ENCODE results near the gene VGF. TPM values are rescaled to one million over a fixed set of nuclear protein-coding genes. Genes with fewer than 3 reads are reported as not detected.
"Not testable (repeated sequence)": the region's sequence is repeated elsewhere in the genome, so short reads cannot be mapped to it uniquely, and the experiment has no call there.

VGF gene
- total and polyA plus RNA-seq, 4 donors, result not detected

DNA sequence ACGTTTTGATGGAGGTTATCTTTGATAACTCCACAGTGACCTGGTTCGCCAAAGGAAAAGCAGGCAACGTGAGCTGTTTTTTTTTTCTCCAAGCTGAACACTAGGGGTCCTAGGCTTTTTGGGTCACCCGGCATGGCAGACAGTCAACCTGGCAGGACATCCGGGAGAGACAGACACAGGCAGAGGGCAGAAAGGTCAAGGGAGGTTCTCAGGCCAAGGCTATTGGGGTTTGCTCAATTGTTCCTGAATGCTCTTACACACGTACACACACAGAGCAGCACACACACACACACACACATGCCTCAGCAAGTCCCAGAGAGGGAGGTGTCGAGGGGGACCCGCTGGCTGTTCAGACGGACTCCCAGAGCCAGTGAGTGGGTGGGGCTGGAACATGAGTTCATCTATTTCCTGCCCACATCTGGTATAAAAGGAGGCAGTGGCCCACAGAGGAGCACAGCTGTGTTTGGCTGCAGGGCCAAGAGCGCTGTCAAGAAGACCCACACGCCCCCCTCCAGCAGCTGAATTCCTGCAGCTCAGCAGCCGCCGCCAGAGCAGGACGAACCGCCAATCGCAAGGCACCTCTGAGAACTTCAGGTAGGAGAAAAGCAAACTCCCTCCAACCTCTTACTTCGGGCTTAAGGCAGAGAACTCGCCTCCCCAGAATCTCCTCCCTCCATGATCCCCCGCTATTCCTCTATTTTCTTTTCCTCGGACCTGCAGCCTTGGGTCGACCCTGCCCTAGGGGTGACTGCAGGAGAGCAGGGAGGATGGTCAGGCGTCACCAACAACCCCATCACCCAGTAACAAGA is 38.5 kb downstream of the VGF start, which contains the start of gene SERPINE1:
Gene SERPINE1, plus strand, starts transcription at position 454 of the 809 bp plus-strand sequence. CDS start 1,290 bp downstream, outside the sequence.
- intact Hi-C loops (cut with DNase I), result no loop called here
- Histone ChIP-seq H3K4me3 (ENCODE audit: low read length in 2 of 2) (peak within 1 kb of the TSS; percentile 40 to 62), H3K36me3 (ENCODE audit: control insufficient read depth in 1 of 2, insufficient read depth in 2 of 2, low read length in 1 of 2) (peaks cover 0 to 4% of the 10 kb centered on the region in 2 donors), H3K4me1 (ENCODE audit: control insufficient read depth in 1 of 2, insufficient read depth in 2 of 2, low read length in 2 of 2) (no peaks in the 10 kb centered on the region), H3K9me3 (ENCODE audit: control insufficient read depth, low read length) (no peaks in the 10 kb centered on the region), H3K27me3 (ENCODE audit: control insufficient read depth in 1 of 2, insufficient read depth in 2 of 2, low read length in 1 of 2) (no peaks in the 10 kb centered on the region), H3K27ac (ENCODE audit: low read depth in 1 of 2, low read length in 2 of 2) (peak within 1 kb of the TSS; percentile 12 to 85)
- WGBS, 2 donors, result 0 to 1% methylated on average over 22 of the region's 22 CpGs
- ATAC-seq (ENCODE audit: low FRiP score), result peak; percentile 91
- peak; percentile 95 to 96 for DNase-seq

DNA sequence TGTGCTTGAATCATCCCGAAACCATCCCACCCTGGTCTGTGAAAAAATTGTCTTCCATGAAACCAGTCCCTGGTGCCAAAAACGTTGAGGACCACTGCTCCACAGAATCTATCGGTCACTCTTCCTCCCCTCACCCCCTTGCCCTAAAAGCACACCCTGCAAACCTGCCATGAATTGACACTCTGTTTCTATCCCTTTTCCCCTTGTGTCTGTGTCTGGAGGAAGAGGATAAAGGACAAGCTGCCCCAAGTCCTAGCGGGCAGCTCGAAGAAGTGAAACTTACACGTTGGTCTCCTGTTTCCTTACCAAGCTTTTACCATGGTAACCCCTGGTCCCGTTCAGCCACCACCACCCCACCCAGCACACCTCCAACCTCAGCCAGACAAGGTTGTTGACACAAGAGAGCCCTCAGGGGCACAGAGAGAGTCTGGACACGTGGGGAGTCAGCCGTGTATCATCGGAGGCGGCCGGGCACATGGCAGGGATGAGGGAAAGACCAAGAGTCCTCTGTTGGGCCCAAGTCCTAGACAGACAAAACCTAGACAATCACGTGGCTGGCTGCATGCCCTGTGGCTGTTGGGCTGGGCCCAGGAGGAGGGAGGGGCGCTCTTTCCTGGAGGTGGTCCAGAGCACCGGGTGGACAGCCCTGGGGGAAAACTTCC is 39.2 kb downstream of the VGF start:
- ATAC-seq (ENCODE audit: low FRiP score), result peak; percentile 60
- 12 to 13% methylated on average over 15 of the region's 15 CpGs for WGBS, 2 donors
- peaks cover 0 to 3% of the 10 kb centered on the region in 2 donors for H3K36me3 ChIP-seq (ENCODE audit: control insufficient read depth in 1 of 2, insufficient read depth in 2 of 2, low read length in 1 of 2)
- H3K9me3 ChIP-seq (ENCODE audit: control insufficient read depth, low read length), result no peaks in the 10 kb centered on the region
- peaks cover 0 to under 1% of the 10 kb centered on the region in 2 donors for H3K4me1 ChIP-seq (ENCODE audit: control insufficient read depth in 1 of 2, insufficient read depth in 2 of 2, low read length in 2 of 2)
- H3K4me3 ChIP-seq (ENCODE audit: low read length in 2 of 2), result no peak overlapping the region
- intact Hi-C loops (cut with DNase I), result no loop called here
- DNase-seq, result peak; percentile 82 to 91
- H3K27ac ChIP-seq (ENCODE audit: low read depth in 1 of 2, low read length in 2 of 2), result peak overlapping the region; percentile 12 to 74
- no peaks in the 10 kb centered on the region for H3K27me3 ChIP-seq (ENCODE audit: control insufficient read depth in 1 of 2, insufficient read depth in 2 of 2, low read length in 1 of 2)

DNA sequence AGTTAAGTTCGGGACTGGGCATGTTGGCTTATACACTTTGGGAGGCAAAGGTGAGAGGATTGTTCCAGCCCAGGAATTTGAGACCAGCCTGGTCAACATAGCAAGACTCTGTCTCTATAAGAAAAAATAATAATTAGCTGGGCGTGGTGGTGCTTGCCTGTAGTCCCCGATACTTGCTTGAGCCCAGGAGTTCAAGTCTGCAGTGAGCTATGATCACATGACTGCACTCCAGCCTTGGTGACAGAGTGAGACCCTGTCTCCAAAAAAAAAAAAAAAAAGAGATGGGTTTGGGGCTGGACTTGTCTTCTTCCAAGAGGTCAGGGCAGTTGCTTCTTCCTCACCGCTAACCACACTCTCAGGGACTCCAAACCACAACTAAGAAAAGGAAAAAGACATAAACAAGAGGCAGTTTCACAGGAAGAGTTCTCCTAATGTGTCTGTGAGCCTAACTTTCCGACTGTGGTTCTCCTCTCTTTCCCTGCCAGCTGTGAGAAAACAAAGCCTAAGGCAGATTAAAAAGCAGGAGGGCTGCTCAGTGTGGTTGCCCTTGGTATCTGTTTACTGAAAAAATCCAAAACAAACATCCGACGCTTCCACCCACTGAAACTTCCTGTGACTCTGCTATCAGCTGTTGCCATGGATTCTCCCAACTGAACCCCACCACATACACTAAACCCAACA is 40.9 kb downstream of the VGF start:
- no peak overlapping the region for H3K4me3 ChIP-seq (ENCODE audit: low read length in 2 of 2)
- no peaks in the 10 kb centered on the region for H3K27me3 ChIP-seq (ENCODE audit: control insufficient read depth in 1 of 2, insufficient read depth in 2 of 2, low read length in 1 of 2)
- H3K36me3 ChIP-seq (ENCODE audit: control insufficient read depth in 1 of 2, insufficient read depth in 2 of 2, low read length in 1 of 2), result no peaks in the 10 kb centered on the region
- WGBS, 2 donors, result 15 to 18% methylated on average over 7 of the region's 7 CpGs
- no peaks in the 10 kb centered on the region for H3K9me3 ChIP-seq (ENCODE audit: control insufficient read depth, low read length)
- ATAC-seq (ENCODE audit: low FRiP score) (no peak), DNase-seq (no peak)
- H3K27ac ChIP-seq (ENCODE audit: low read depth in 1 of 2, low read length in 2 of 2), result peak overlapping the region; percentile 45 to 87
- intact Hi-C loops (cut with DNase I), result no loop called here
- H3K4me1 ChIP-seq (ENCODE audit: control insufficient read depth in 1 of 2, insufficient read depth in 2 of 2, low read length in 2 of 2), result peaks cover 0 to 5% of the 10 kb centered on the region in 2 donors

DNA sequence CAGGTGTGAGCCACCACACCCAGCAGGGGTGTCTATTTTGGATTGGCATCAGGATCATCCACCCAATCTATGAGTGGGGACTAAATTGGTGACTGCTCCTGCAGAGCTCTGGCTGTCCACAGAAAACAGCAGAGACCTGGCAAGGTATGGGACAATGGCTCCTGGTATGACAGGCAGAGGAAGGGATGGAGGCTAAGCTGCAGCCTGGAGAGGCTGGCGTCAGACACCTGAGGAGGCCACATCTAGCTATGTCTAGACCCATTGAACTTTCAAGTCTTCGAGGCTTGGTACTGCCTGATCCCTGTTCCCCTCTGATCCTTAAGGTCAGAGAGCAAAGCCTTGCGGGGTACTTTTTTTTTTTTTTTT is 41.7 kb downstream of the VGF start:
- no peaks in the 10 kb centered on the region for H3K9me3 ChIP-seq (ENCODE audit: control insufficient read depth, low read length)
- peaks cover 0 to 5% of the 10 kb centered on the region in 2 donors for H3K4me1 ChIP-seq (ENCODE audit: control insufficient read depth in 1 of 2, insufficient read depth in 2 of 2, low read length in 2 of 2)
- intact Hi-C loops (cut with DNase I), result no loop called here
- H3K4me3 ChIP-seq (ENCODE audit: low read length in 2 of 2), result no peak overlapping the region
- WGBS, 2 donors, result 89 to 98% methylated on average over 3 of the region's 3 CpGs
- H3K27ac ChIP-seq (ENCODE audit: low read depth in 1 of 2, low read length in 2 of 2), result peak overlapping the region in 1 of 2 donors; percentile 98
- no peaks in the 10 kb centered on the region for H3K36me3 ChIP-seq (ENCODE audit: control insufficient read depth in 1 of 2, insufficient read depth in 2 of 2, low read length in 1 of 2)
- H3K27me3 ChIP-seq (ENCODE audit: control insufficient read depth in 1 of 2, insufficient read depth in 2 of 2, low read length in 1 of 2), result no peaks in the 10 kb centered on the region
- no peak for ATAC-seq (ENCODE audit: low FRiP score)
- no peak for DNase-seq

DNA sequence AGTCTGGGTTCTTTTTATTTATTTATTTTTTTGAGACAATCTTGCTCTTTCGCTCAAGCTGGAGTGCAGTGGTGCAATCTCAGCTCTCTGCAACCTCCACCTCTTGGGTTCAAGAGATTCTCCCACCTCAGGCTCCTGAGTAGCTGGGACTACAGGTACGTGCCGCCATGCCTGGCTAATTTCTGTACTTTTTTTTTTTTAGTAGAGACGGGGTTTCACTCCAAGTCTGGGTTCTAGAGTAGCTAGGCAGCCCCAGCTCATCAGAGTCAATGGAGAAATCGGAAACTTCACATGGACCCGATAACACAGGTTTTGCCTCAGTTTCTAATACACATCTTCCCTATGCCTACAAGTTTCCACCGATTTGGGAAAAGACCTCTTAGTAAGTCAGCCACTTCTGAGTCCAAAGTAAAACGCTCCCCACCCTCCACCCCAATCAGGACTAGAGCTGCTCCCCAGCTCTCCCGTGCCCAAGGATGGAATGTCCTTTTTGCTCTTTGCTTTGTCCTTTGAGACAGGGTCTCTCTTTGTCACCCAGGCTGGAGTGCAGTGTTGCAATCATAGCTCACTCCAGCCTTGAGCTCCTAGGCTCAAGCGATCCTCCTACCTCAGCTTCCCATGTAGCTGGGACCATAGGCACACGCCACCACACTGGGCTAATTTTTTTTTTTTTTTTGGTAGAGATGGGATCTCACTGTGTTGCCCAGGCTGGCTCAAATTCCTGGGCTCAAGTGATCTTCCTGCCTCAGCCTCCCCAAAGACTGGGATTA is 42.3 kb downstream of the VGF start:
- Histone ChIP-seq H3K9me3 (ENCODE audit: control insufficient read depth, low read length) (no peaks in the 10 kb centered on the region), H3K4me3 (ENCODE audit: low read length in 2 of 2) (no peak overlapping the region), H3K27ac (ENCODE audit: low read depth in 1 of 2, low read length in 2 of 2) (peak overlapping the region; percentile 87 to 98), H3K27me3 (ENCODE audit: control insufficient read depth in 1 of 2, insufficient read depth in 2 of 2, low read length in 1 of 2) (no peaks in the 10 kb centered on the region), H3K36me3 (ENCODE audit: control insufficient read depth in 1 of 2, insufficient read depth in 2 of 2, low read length in 1 of 2) (no peaks in the 10 kb centered on the region), H3K4me1 (ENCODE audit: control insufficient read depth in 1 of 2, insufficient read depth in 2 of 2, low read length in 2 of 2) (peaks cover 0 to 5% of the 10 kb centered on the region in 2 donors)
- intact Hi-C loops (cut with DNase I), result no loop called here
- WGBS, 2 donors, result 73 to 79% methylated on average over 11 of the region's 11 CpGs
- DNase-seq (no peak), ATAC-seq (ENCODE audit: low FRiP score) (no peak)

DNA sequence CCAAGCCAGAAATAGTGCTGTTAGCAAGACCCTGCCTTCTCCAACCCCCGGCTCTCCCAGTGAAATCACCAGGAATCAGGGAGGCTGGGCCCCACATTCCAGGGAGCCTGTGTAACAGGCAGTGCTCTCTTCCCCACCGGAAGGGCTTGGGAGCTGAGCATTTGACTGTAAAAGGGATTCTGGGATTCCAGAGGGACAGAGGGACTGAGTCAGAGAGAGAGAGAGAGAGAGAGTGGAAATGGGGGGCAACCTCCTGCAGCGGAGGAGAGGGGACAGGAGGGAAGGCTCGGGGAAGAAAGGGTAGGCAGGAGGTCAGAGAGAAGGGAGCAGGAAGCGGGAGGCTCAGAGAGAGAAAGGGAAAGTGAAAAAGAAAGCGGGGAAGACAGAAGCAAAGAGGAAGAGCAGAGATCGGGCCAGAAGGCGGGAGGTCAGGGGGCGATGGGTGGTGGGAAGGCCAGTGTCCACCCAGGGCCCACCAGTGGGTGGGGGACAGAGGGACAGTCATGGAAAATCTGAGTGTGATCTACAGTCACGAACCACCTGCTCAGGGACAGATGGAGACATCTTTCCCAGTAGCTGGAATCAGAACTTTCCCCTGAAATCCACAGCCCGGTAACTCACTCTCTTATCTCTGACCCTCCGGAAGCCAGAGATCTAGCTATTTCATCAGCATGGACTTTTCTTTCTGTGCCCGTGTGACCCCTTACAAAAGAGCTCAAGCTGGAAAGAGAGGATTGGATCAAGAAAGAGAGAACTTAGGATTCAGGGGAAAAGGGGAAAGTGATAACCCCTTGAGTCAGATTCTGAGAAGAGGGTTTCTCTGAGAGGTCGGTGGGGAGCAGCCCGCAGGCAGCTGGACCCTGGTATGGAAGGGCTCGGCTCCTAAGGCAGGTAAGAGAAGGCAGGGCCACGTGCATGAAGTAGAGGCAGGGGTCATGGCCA is 43.1 kb downstream of the VGF start:
- DNase-seq (peak; percentile 94 to 95), ATAC-seq (ENCODE audit: low FRiP score) (peak; percentile 85)
- no peaks in the 10 kb centered on the region for H3K36me3 ChIP-seq (ENCODE audit: control insufficient read depth in 1 of 2, insufficient read depth in 2 of 2, low read length in 1 of 2)
- H3K27me3 ChIP-seq (ENCODE audit: control insufficient read depth in 1 of 2, insufficient read depth in 2 of 2, low read length in 1 of 2), result no peaks in the 10 kb centered on the region
- intact Hi-C loops (cut with DNase I), result no loop called here
- H3K27ac ChIP-seq (ENCODE audit: low read depth in 1 of 2, low read length in 2 of 2), result peak overlapping the region; percentile 87 to 98
- WGBS, 2 donors, result 7 to 8% methylated on average over 16 to 17 of the region's 17 CpGs
- no peak overlapping the region for H3K4me3 ChIP-seq (ENCODE audit: low read length in 2 of 2)
- H3K4me1 ChIP-seq (ENCODE audit: control insufficient read depth in 1 of 2, insufficient read depth in 2 of 2, low read length in 2 of 2), result peaks cover 0 to 5% of the 10 kb centered on the region in 2 donors
- no peaks in the 10 kb centered on the region for H3K9me3 ChIP-seq (ENCODE audit: control insufficient read depth, low read length)

DNA sequence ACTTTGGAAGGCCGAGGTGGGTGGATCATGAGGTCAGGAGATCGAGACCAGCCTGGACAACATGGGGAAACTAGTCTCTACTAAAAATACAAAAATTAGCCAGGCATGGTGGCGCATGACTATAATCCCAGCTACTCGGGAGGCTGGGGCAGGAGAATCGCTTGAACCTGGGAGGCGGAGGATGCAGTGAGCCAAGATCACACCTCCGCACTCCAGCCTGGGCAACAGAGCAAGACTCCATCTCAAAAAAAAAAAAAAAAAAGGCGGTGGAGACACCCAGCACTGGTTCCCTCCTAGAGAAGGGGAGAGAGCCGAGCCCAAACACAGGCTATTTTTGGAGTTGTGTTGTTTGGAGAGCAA is 43.8 kb downstream of the VGF start:
- H3K27me3 ChIP-seq (ENCODE audit: control insufficient read depth in 1 of 2, insufficient read depth in 2 of 2, low read length in 1 of 2); H3K9me3 ChIP-seq (ENCODE audit: control insufficient read depth, low read length); H3K4me1 ChIP-seq (ENCODE audit: control insufficient read depth in 1 of 2, insufficient read depth in 2 of 2, low read length in 2 of 2); ATAC-seq (ENCODE audit: low FRiP score); H3K36me3 ChIP-seq (ENCODE audit: control insufficient read depth in 1 of 2, insufficient read depth in 2 of 2, low read length in 1 of 2); H3K4me3 ChIP-seq (ENCODE audit: low read length in 2 of 2); intact Hi-C loops (cut with DNase I); DNase-seq: not testable (repeated sequence)
- H3K27ac ChIP-seq (ENCODE audit: low read depth in 1 of 2, low read length in 2 of 2), result peak overlapping the region in 1 of 2 donors; percentile 87
- 6 to 11% methylated on average over 9 of the region's 9 CpGs for WGBS, 2 donors

Data from aorta (tissue), 5 donors.